ENCODE results near the gene HPN.
"Not testable (repeated sequence)": the region's sequence is repeated elsewhere in the genome, so short reads cannot be mapped to it uniquely, and the experiment has no call there.

Gene HPN

GRCh38 chr19:35042056-35042730, 672 bp downstream of the HPN start:
- in situ Hi-C loops (cut with MboI; ENCODE audit: low sequenced_read_pairs) = no loop called here

GRCh38 chr19:35042954-35043604, 1.6 kb downstream of the HPN start:
- in situ Hi-C loops (cut with MboI; ENCODE audit: low sequenced_read_pairs) = no loop called here

- in situ Hi-C loops (cut with MboI; ENCODE audit: low sequenced_read_pairs) = no loop called here
Observed at GRCh38 chr19:35043906-35044305, 2.4 kb downstream of the HPN start.

- in situ Hi-C loops (cut with MboI; ENCODE audit: low sequenced_read_pairs) = no loop called here
Observed at GRCh38 chr19:35044317-35045117, 3.0 kb downstream of the HPN start.

- in situ Hi-C loops (cut with MboI; ENCODE audit: low sequenced_read_pairs) = no loop called here
Observed at GRCh38 chr19:35045667-35046300, 4.3 kb downstream of the HPN start.

- in situ Hi-C loops (cut with MboI; ENCODE audit: low sequenced_read_pairs) = no loop called here
Observed at GRCh38 chr19:35046461-35046860, 4.9 kb downstream of the HPN start.

GRCh38 chr19:35048911-35049411, 7.4 kb downstream of the HPN start:
- in situ Hi-C loops (cut with MboI; ENCODE audit: low sequenced_read_pairs) = no loop called here

- in situ Hi-C loops (cut with MboI; ENCODE audit: low sequenced_read_pairs) = no loop called here
Observed at GRCh38 chr19:35049456-35049855, 7.9 kb downstream of the HPN start.

- in situ Hi-C loops (cut with MboI; ENCODE audit: low sequenced_read_pairs) = not testable (repeated sequence)
Observed at GRCh38 chr19:35050662-35051061, 9.1 kb downstream of the HPN start.

GRCh38 chr19:35051268-35051667, 9.7 kb downstream of the HPN start:
- in situ Hi-C loops (cut with MboI; ENCODE audit: low sequenced_read_pairs) = not testable (repeated sequence)

GRCh38 chr19:35051796-35052195, 10.3 kb downstream of the HPN start:
- in situ Hi-C loops (cut with MboI; ENCODE audit: low sequenced_read_pairs) = no loop called here

GRCh38 chr19:35052599-35053190, 11.2 kb downstream of the HPN start:
- in situ Hi-C loops (cut with MboI; ENCODE audit: low sequenced_read_pairs) = no loop called here

GRCh38 chr19:35053667-35054293, 12.3 kb downstream of the HPN start:
- in situ Hi-C loops (cut with MboI; ENCODE audit: low sequenced_read_pairs) = no loop called here

- in situ Hi-C loops (cut with MboI; ENCODE audit: low sequenced_read_pairs) = no loop called here
Observed at GRCh38 chr19:35054626-35055025, 13.1 kb downstream of the HPN start.

- in situ Hi-C loops (cut with MboI; ENCODE audit: low sequenced_read_pairs) = no loop called here
Observed at GRCh38 chr19:35055715-35056179, 14.2 kb downstream of the HPN start.

GRCh38 chr19:35056513-35057063, 15.1 kb downstream of the HPN start:
- in situ Hi-C loops (cut with MboI; ENCODE audit: low sequenced_read_pairs) = no loop called here

- in situ Hi-C loops (cut with MboI; ENCODE audit: low sequenced_read_pairs) = no loop called here
Observed at GRCh38 chr19:35058370-35058769, 16.8 kb downstream of the HPN start.

GRCh38 chr19:35059006-35059798, 17.7 kb downstream of the HPN start:
- in situ Hi-C loops (cut with MboI; ENCODE audit: low sequenced_read_pairs) = no loop called here

GRCh38 chr19:35059799-35060091, 18.2 kb downstream of the HPN start:
- in situ Hi-C loops (cut with MboI; ENCODE audit: low sequenced_read_pairs) = no loop called here
